AG09309 (cell line): ENCODE results near the gene CD74.
A peak's percentile ranks its signal among the peaks of the same experiment; 100 is the strongest.

Experiments
- DNase-seq: peaks from one replicate; pipeline ENCODE4 v3.0.0-alpha.2; 2010; ENCODE audit warnings: low read depth
- H3K4me3 ChIP-seq: 2 replicates; pipeline ENCODE4 v1.5.1; 2011; ENCODE audit warnings: mild to moderate bottlenecking, low read depth, low read length, moderate library complexity; ENCODE audit not compliant: control insufficient read depth
- CTCF ChIP-seq: IDR thresholded peaks from 2 replicates; pipeline ENCODE4 v1.5.1; 2011; ENCODE audit warnings: mild to moderate bottlenecking, low read depth, low read length, inconsistent platforms; ENCODE audit not compliant: insufficient read depth, control insufficient read depth; ENCODE audit errors: missing control alignments

CD74 gene

GRCh38 chr5:150412319-150413175, at the start of gene CD74:
CD74 (minus strand) TSS chr5:150412910; CDS start chr5:150412749, 161 bp downstream.
- no peak for TF ChIP-seq CTCF
- no peak for DNase-seq
- no peak within 1 kb of the TSS for H3K4me3 ChIP-seq

- H3K4me3 ChIP-seq = no peak overlapping the region
- DNase-seq = no peak
- no peak for TF ChIP-seq CTCF
Measured at GRCh38 chr5:150461231-150461630, 48.5 kb upstream of the CD74 start.

- no peak for DNase-seq
- H3K4me3 ChIP-seq = no peak overlapping the region
- no peak for TF ChIP-seq CTCF
Measured at GRCh38 chr5:150460781-150461180, 48.1 kb upstream of the CD74 start.

GRCh38 chr5:150458802-150459557, 46.3 kb upstream of the CD74 start:
- peak overlapping the region; percentile 21; the same call in 1 of the 2 replicates for H3K4me3 ChIP-seq
- peak; percentile 83 for TF ChIP-seq CTCF
- no peak for DNase-seq

GRCh38 chr5:150457562-150458240, 45.0 kb upstream of the CD74 start:
- TF ChIP-seq CTCF = no peak
- DNase-seq = no peak
- no peak overlapping the region for H3K4me3 ChIP-seq

GRCh38 chr5:150457121-150457520, 44.4 kb upstream of the CD74 start:
- TF ChIP-seq CTCF = no peak
- DNase-seq = no peak
- H3K4me3 ChIP-seq = no peak overlapping the region
